ENCODE data around the gene TIMM17A. TPM values are rescaled to one million over a fixed set of nuclear protein-coding genes. Genes with fewer than 3 reads are reported as not detected.
A peak's percentile ranks its signal among the peaks of the same experiment; 100 is the strongest.

The TIMM17A gene
- total and polyA plus RNA-seq, 2 of the 8 experiments (the other 6 are each of a cell fraction or from before 2014, with no cell fraction given): 30.3 to 57.1 TPM

GRCh38 chr1:201970334-201971159, 15.2 kb downstream of the TIMM17A start:
- CTCF ChIA-PET (ENCODE audit: partially characterized antibody): interaction anchor here (0.9 to 5.0 kb wide), 6 partner anchors 30 to 93 kb away, joined by 3 to 77 read pairs (median 12); no protein-coding TSS in a partner anchor
- Histone ChIP-seq H3K9me3 (ENCODE audit: insufficient read depth in 2 of 2, low read depth in 1 of 2, low read length in 1 of 2) (no peaks in the 10 kb centered on the region), H3K23ac (ENCODE audit: insufficient read length) (no peak overlapping the region), H3K4me2 (ENCODE audit: insufficient read depth in 1 of 2, low read depth in 2 of 2, low read length in 2 of 2) (no peak overlapping the region), H2AFZ (ENCODE audit: low read length) (no peak overlapping the region), H2BK120ac (replicated peaks; ENCODE audit: low read depth, low read length) (no peak overlapping the region), H2BK12ac (ENCODE audit: low read depth, low read length) (no peak overlapping the region), H4K91ac (replicated peaks; ENCODE audit: insufficient read length, low read length) (no peak overlapping the region), H2AK5ac (ENCODE audit: low read depth, low read length) (no peak overlapping the region), H4K5ac (ENCODE audit: insufficient read length, low read depth, low read length) (no peak overlapping the region), H2BK15ac (ENCODE audit: low read length) (no peak overlapping the region), H2BK20ac (ENCODE audit: low read length) (no peak overlapping the region), H3K4ac (replicated peaks; ENCODE audit: insufficient read length, low read depth, low read length) (no peak overlapping the region), H3K79me1 (ENCODE audit: low read depth, low read length) (no peaks in the 10 kb centered on the region), H3K56ac (replicated peaks; ENCODE audit: insufficient read length, low read depth, low read length) (no peak overlapping the region), H3K4me3 (ENCODE audit: extremely low read depth in 1 of 4, insufficient read depth in 2 of 4, low read depth in 3 of 4, low read length in 4 of 4) (no peak overlapping the region), H3K18ac (ENCODE audit: extremely low read depth, low read length) (no peak overlapping the region), H3K9ac (replicated peaks in 1 of 4; ENCODE audit: extremely low read depth in 1 of 4, low read depth in 3 of 4, low read length in 3 of 4) (no peak overlapping the region), H3K27ac (ENCODE audit: low read depth, low read length) (no peak overlapping the region), H3K14ac (ENCODE audit: insufficient read length) (no peak overlapping the region), H4K8ac (ENCODE audit: extremely low read depth, insufficient read depth, low read length) (no peak overlapping the region), H3K79me2 (ENCODE audit: control insufficient read depth in 1 of 2, insufficient read depth in 2 of 2, low read length in 2 of 2) (no peaks in the 10 kb centered on the region), H3K36me3 (ENCODE audit: control insufficient read depth in 2 of 4, insufficient read depth in 4 of 4, low read length in 3 of 4) (peaks cover 6 to 47% (median 31%) of the 10 kb centered on the region in 4 experiments), H4K20me1 (replicated peaks in 1 of 2; ENCODE audit: control insufficient read depth in 1 of 2, insufficient read depth in 2 of 2, low read length in 2 of 2) (peaks cover 0 to 3% of the 10 kb centered on the region in 2 experiments), H3K27me3 (replicated peaks in 1 of 4; ENCODE audit: control insufficient read depth in 3 of 4, extremely low read depth in 1 of 4, insufficient read depth in 3 of 4, low read length in 3 of 4) (no peaks in the 10 kb centered on the region), H3K23me2 (ENCODE audit: low read depth, low read length) (no peaks in the 10 kb centered on the region), H3K4me1 (replicated peaks in 1 of 4; ENCODE audit: control insufficient read depth in 3 of 4, insufficient read depth in 4 of 4, low read length in 3 of 4) (no peaks in the 10 kb centered on the region), H2BK5ac (ENCODE audit: low read depth, low read length) (no peak overlapping the region)
- FAIRE-seq (no peak), DNase-seq (ENCODE audit: low read depth in 1 of 2, low spot score in 2 of 2) (no peak)
- WGBS, 2 experiments (ENCODE audit: extremely low coverage in 1 of 2, insufficient coverage in 1 of 2, insufficient read length in 1 of 2, insufficient replicate concordance in 2 of 2, low coverage in 1 of 2, low lambda C conversion rate in 2 of 2, missing lambda C conversion rate in 1 of 2): 82% methylated on average over 9 of the region's 9 CpGs; no CpG with 5 or more reads in 1 of the 2 experiments
- POLR2A ChIA-PET (ENCODE audit: partially characterized antibody): interaction anchor here (1.0 to 3.3 kb wide), 4 partner anchors 12 to 29 kb away, joined by 3 to 13 read pairs (median 3); partner anchors contain the start of genes RNPEP and TIMM17A
- TF ChIP-seq TBP (IDR thresholded peaks at IDR 0.05; ENCODE audit: low read depth, low read length): no peak
- no peak for TF ChIP-seq GTF2F1 (IDR thresholded peaks at IDR 0.05; ENCODE audit: borderline replicate concordance, low read depth, low read length)
- no peak for TF ChIP-seq NRF1 (IDR thresholded peaks at IDR 0.05; ENCODE audit: low read depth, low read length)
- no peak for TF ChIP-seq SP4 (IDR thresholded peaks at IDR 0.05; ENCODE audit: low read length)
- peak; percentile 18; the same call in 1 of the 2 replicates for TF ChIP-seq POLR2AphosphoS5 (IDR thresholded peaks at IDR 0.05; ENCODE audit: low read depth, low read length)
- TF ChIP-seq KDM1A (IDR thresholded peaks at IDR 0.05; ENCODE audit: borderline replicate concordance, low read length): no peak
